ENCODE results near the gene CA5A. TPM values are rescaled to one million over a fixed set of nuclear protein-coding genes. Genes with fewer than 3 reads are reported as not detected.
"Not testable (repeated sequence)": the region's sequence is repeated elsewhere in the genome, so short reads cannot be mapped to it uniquely, and the experiment has no call there.

CA5A gene
- total RNA-seq, 2 donors from 2014 or later, result not detected

GRCh38 chr16:87982581-87983041 lies 46.3 kb upstream of the CA5A start:
- Histone ChIP-seq H3K4me3 (no peak overlapping the region), H3K27me3 (no peaks in the 10 kb centered on the region), H3K36me3 (no peaks in the 10 kb centered on the region), H3K4me1 (no peaks in the 10 kb centered on the region), H3K9ac (ENCODE audit: low read depth in 2 of 2, low read length in 2 of 2) (no peak overlapping the region), H3K27ac (no peak overlapping the region), H3K9me3 (no peaks in the 10 kb centered on the region)
- intact Hi-C loops (cut with DNase I), result no loop called here
- TF ChIP-seq, protein P1, sequence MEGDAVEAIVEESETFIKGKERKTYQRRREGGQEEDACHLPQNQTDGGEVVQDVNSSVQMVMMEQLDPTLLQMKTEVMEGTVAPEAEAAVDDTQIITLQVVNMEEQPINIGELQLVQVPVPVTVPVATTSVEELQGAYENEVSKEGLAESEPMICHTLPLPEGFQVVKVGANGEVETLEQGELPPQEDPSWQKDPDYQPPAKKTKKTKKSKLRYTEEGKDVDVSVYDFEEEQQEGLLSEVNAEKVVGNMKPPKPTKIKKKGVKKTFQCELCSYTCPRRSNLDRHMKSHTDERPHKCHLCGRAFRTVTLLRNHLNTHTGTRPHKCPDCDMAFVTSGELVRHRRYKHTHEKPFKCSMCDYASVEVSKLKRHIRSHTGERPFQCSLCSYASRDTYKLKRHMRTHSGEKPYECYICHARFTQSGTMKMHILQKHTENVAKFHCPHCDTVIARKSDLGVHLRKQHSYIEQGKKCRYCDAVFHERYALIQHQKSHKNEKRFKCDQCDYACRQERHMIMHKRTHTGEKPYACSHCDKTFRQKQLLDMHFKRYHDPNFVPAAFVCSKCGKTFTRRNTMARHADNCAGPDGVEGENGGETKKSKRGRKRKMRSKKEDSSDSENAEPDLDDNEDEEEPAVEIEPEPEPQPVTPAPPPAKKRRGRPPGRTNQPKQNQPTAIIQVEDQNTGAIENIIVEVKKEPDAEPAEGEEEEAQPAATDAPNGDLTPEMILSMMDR (IDR thresholded peaks at IDR 0.05), result no peak
- no peak for DNase-seq

DNA sequence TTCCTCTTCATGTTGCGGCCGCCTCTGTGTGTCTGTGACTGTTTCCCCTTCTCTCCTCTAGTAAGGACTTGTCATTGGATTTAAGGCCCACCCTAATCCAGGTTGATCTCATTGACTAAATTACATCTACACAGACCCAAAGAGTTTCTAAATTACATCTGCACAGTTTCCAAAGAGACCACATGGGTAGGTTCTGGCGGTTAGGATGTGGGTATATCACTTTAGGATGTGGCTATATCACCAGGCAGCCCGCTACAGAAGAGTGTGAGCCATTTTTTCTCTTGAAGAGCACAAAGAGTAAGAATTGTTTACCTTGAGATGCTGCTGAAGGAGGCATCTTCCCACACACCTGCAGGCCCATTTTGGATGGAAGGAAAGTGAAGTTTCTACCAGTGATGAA lies 45.0 kb upstream of the CA5A start:
- H3K27ac ChIP-seq; H3K4me3 ChIP-seq; H3K9me3 ChIP-seq; DNase-seq; H3K27me3 ChIP-seq; intact Hi-C loops (cut with DNase I); H3K9ac ChIP-seq (ENCODE audit: low read depth in 2 of 2, low read length in 2 of 2); H3K36me3 ChIP-seq; H3K4me1 ChIP-seq: not testable (repeated sequence)

DNA sequence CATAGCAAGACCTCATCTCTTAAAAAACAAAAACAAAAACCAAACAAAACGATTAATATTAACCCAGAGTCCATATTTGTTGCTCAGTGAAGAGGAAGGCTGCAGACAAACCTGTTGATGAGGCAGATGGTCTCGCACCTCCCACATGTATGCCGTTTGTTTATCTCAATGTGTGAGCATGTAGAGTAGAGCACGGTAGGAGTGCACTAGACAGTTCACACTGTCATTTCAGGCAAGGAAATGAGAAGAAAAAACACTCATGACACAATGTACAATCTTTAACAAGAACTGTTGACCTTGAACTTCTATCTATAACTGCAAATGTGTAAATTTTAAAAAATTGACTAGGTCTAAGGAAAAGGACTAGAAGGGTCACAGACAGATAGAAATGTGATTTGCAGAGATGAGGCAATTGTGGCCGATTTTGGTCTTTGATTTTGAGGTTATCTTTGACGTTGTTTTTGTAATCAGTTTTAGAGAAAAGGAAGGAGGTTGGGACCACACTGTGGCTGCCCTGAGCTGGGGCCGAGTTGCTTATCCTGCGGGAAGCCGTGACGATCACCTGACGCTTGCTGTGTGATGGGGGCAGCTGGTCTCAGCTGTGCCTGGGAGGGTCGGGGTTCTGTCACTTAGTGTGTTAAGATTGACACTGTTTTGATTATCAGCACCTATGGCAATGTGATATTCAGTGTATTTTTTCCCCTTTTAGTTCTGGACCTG lies 43.7 kb upstream of the CA5A start:
- H3K9me3 ChIP-seq; H3K4me3 ChIP-seq; H3K36me3 ChIP-seq; H3K27ac ChIP-seq; H3K27me3 ChIP-seq; H3K4me1 ChIP-seq; intact Hi-C loops (cut with DNase I); DNase-seq; H3K9ac ChIP-seq (ENCODE audit: low read depth in 2 of 2, low read length in 2 of 2): not testable (repeated sequence)

GRCh38 chr16:87979352-87979751 lies 43.0 kb upstream of the CA5A start:
- H3K9ac ChIP-seq (ENCODE audit: low read depth in 2 of 2, low read length in 2 of 2), result no peak overlapping the region
- H3K9me3 ChIP-seq, result no peaks in the 10 kb centered on the region
- no peak for DNase-seq
- no peaks in the 10 kb centered on the region for H3K36me3 ChIP-seq
- no peaks in the 10 kb centered on the region for H3K4me1 ChIP-seq
- intact Hi-C loops (cut with DNase I), result no loop called here
- TF ChIP-seq, protein P1 (IDR thresholded peaks at IDR 0.05), result no peak
- no peaks in the 10 kb centered on the region for H3K27me3 ChIP-seq
- H3K4me3 ChIP-seq, result no peak overlapping the region
- no peak overlapping the region for H3K27ac ChIP-seq

- Histone ChIP-seq H3K27me3 (no peaks in the 10 kb centered on the region), H3K9ac (ENCODE audit: low read depth in 2 of 2, low read length in 2 of 2) (no peak overlapping the region), H3K4me1 (no peaks in the 10 kb centered on the region), H3K4me3 (no peak overlapping the region), H3K27ac (no peak overlapping the region), H3K36me3 (no peaks in the 10 kb centered on the region), H3K9me3 (no peaks in the 10 kb centered on the region)
- no peak for DNase-seq
- TF ChIP-seq, protein P1 (IDR thresholded peaks at IDR 0.05), result no peak
- intact Hi-C loops (cut with DNase I), result no loop called here
These were observed 41.8 kb upstream of the CA5A start for GRCh38 chr16:87978127-87978526.

DNA sequence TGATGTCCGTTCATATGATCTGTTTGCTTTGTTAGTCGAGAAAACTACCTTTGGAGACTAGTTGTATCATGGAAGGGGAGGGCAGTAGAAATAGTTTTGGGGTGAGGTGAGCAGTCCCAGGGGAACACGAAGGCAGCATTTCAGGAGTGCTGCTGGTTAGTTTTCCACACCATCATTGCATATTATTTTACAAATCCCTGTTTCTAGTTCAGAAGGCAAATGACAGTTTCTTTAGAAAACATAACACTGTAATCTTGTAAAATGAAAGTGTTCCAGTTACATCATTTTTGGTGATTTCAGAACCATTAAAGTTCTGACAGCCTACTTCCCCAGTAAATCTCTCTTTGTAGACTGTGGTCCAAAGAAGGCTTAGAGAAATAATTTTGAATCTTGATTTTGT lies 40.3 kb upstream of the CA5A start:
- TF ChIP-seq, protein P1 (IDR thresholded peaks at IDR 0.05), result no peak
- Histone ChIP-seq H3K9me3 (peaks cover 2% of the 10 kb centered on the region), H3K4me1 (no peaks in the 10 kb centered on the region), H3K27me3 (no peaks in the 10 kb centered on the region), H3K27ac (no peak overlapping the region), H3K36me3 (no peaks in the 10 kb centered on the region), H3K4me3 (no peak overlapping the region), H3K9ac (ENCODE audit: low read depth in 2 of 2, low read length in 2 of 2) (no peak overlapping the region)
- intact Hi-C loops (cut with DNase I), result no loop called here
- DNase-seq, result no peak
